ENCODE data around the gene HOXD10. TPM values are rescaled to one million over a fixed set of nuclear protein-coding genes. Genes with fewer than 3 reads are reported as not detected.

Gene HOXD10
- total and polyA plus RNA-seq, 9 donors: 0.38 to 8.1 (median 1.1) TPM

GRCh38 chr2:176165370-176166050 lies 48.9 kb downstream of the HOXD10 start:
- Histone ChIP-seq H3K36me3 (no peaks in the 10 kb centered on the region), H3K9me3 (peaks cover 0 to 4% of the 10 kb centered on the region in 2 donors), H3K4me3 (peak overlapping the region; percentile 22), H3K4me1 (ENCODE audit: insufficient read depth) (peaks cover 3% of the 10 kb centered on the region), H3K27ac (peak overlapping the region in 1 of 2 donors; percentile 25), H3K27me3 (no peaks in the 10 kb centered on the region)
- TF ChIP-seq, protein P1, sequence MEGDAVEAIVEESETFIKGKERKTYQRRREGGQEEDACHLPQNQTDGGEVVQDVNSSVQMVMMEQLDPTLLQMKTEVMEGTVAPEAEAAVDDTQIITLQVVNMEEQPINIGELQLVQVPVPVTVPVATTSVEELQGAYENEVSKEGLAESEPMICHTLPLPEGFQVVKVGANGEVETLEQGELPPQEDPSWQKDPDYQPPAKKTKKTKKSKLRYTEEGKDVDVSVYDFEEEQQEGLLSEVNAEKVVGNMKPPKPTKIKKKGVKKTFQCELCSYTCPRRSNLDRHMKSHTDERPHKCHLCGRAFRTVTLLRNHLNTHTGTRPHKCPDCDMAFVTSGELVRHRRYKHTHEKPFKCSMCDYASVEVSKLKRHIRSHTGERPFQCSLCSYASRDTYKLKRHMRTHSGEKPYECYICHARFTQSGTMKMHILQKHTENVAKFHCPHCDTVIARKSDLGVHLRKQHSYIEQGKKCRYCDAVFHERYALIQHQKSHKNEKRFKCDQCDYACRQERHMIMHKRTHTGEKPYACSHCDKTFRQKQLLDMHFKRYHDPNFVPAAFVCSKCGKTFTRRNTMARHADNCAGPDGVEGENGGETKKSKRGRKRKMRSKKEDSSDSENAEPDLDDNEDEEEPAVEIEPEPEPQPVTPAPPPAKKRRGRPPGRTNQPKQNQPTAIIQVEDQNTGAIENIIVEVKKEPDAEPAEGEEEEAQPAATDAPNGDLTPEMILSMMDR (IDR thresholded peaks at IDR 0.05): no peak
- no peak for TF ChIP-seq EP300 (IDR thresholded peaks at IDR 0.05)
- no peak for TF ChIP-seq POLR2A (IDR thresholded peaks at IDR 0.05)
- 27 to 54% (median 35%) methylated on average over 26 of the region's 26 CpGs for WGBS, 3 donors
- intact Hi-C loops (cut with DNase I): no loop called here
- peak in 3 of 5 donors; percentile 47 to 63 (median 59) for DNase-seq

DNA sequence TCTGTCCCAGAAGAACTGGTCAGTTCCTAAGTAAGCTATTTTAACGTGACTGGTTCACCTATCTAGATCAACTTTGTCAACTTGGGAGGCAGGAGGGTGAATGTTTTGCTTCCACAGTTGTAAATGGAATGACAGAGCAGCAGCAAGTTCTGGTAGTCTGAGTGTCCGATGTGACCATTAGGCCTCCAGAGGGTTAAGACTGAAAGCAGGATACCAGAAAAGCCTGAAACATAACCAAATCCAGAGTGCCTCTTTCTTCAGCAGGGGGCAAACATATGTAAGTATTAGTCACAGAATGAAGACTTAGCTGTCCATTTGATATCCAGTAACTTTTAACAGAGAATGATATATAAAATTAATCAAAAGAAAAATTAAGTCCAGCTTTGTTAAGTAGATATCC lies 49.7 kb downstream of the HOXD10 start:
- Histone ChIP-seq H3K4me1 (ENCODE audit: insufficient read depth) (peaks cover 3% of the 10 kb centered on the region), H3K9me3 (peaks cover 0 to 4% of the 10 kb centered on the region in 2 donors), H3K27ac (no peak overlapping the region), H3K27me3 (no peaks in the 10 kb centered on the region), H3K36me3 (no peaks in the 10 kb centered on the region), H3K4me3 (no peak overlapping the region)
- no peak for DNase-seq
- TF ChIP-seq EP300 (IDR thresholded peaks at IDR 0.05) (no peak), POLR2A (IDR thresholded peaks at IDR 0.05) (no peak)
- TF ChIP-seq, protein P1 (IDR thresholded peaks at IDR 0.05): no peak
- intact Hi-C loops (cut with DNase I): no loop called here
- 61 to 75% (median 66%) methylated on average over 2 of the region's 2 CpGs for WGBS, 3 donors

- TF ChIP-seq, protein P1 (IDR thresholded peaks at IDR 0.05): no peak
- TF ChIP-seq EP300 (IDR thresholded peaks at IDR 0.05) (no peak), POLR2A (IDR thresholded peaks at IDR 0.05) (no peak)
- Histone ChIP-seq H3K27ac (no peak overlapping the region), H3K9me3 (peaks cover 0 to 4% of the 10 kb centered on the region in 2 donors), H3K4me3 (no peak overlapping the region), H3K36me3 (no peaks in the 10 kb centered on the region), H3K27me3 (no peaks in the 10 kb centered on the region), H3K4me1 (ENCODE audit: insufficient read depth) (peaks cover 3% of the 10 kb centered on the region)
- DNase-seq: no peak
- whole genome bisulfite sequencing, 3 donors: 39 to 69% (median 54%) methylated on average over 1 of the region's 1 CpG
- intact Hi-C loops (cut with DNase I): no loop called here
Measured at GRCh38 chr2:176167398-176167797, 50.8 kb downstream of the HOXD10 start.

GRCh38 chr2:176169181-176169580 lies 52.6 kb downstream of the HOXD10 start:
- Histone ChIP-seq H3K27me3 (no peaks in the 10 kb centered on the region), H3K27ac (no peak overlapping the region), H3K36me3 (no peaks in the 10 kb centered on the region), H3K9me3 (no peaks in the 10 kb centered on the region), H3K4me3 (no peak overlapping the region), H3K4me1 (ENCODE audit: insufficient read depth) (peaks cover 3% of the 10 kb centered on the region)
- WGBS, 3 donors: 80 to 89% (median 87%) methylated on average over 5 of the region's 5 CpGs
- intact Hi-C loops (cut with DNase I): no loop called here
- DNase-seq: no peak
- TF ChIP-seq POLR2A (IDR thresholded peaks at IDR 0.05): no peak
- no peak for TF ChIP-seq EP300 (IDR thresholded peaks at IDR 0.05)
- TF ChIP-seq, protein P1 (IDR thresholded peaks at IDR 0.05): no peak

MicroRNA genes within 50 kb of the gene (microRNA counts, 767-probe panel; counts per million panel counts)
- microRNA hsa-miR-10b-5p: 5,961 counts per million, percentile 97 among the panel's probes with 10 or more counts

Small RNAs within 50 kb of the gene (microRNA-seq; reads per million reads assigned to microRNA genes)
- 42,567 to 76,742 (median 57,286) reads per million in 3 donors for gene MIR10B

Small RNAs within 50 kb of the gene (small RNA-seq; reads per million reads assigned to genes)
- 520,437 reads per million, percentile 100 among the genes with 10 or more reads in this experiment for gene MIR10B

Other genes with a start within 250 kb of the HOXD10 start
- gene LNPK, start 114.5 kb upstream of the HOXD10 start, total RNA-seq: 10 to 100 TPM; 11.3 to 40.3 (median 29.6) TPM
- gene LNPK, start 114.5 kb upstream of the HOXD10 start, polyA plus RNA-seq: 10 to 100 TPM in 1 of 2 donors, 1 to 10 TPM in 1; 5.4 to 13.5 TPM
- gene EVX2, start 32.8 kb upstream of the HOXD10 start, total RNA-seq: not detected
- gene EVX2, start 32.8 kb upstream of the HOXD10 start, polyA plus RNA-seq: not detected
- not detected for gene HOXD13, start 24.1 kb upstream of the HOXD10 start, total RNA-seq
- not detected for gene HOXD13, start 24.1 kb upstream of the HOXD10 start, polyA plus RNA-seq
- not detected for gene HOXD12, start 17.0 kb upstream of the HOXD10 start, total RNA-seq
- gene HOXD12, start 17.0 kb upstream of the HOXD10 start, polyA plus RNA-seq: not detected
- 1 to 10 TPM in 2 of 7 donors, under 1 TPM in 1, not detected in 4; 0.61 to 1.3 (median 1.1) TPM for gene HOXD11, start 9.5 kb upstream of the HOXD10 start, total RNA-seq
- under 1 TPM; 0.07 to 0.48 TPM for gene HOXD11, start 9.5 kb upstream of the HOXD10 start, polyA plus RNA-seq
- gene HOXD9, start 5.9 kb downstream of the HOXD10 start, total RNA-seq: 10 to 100 TPM in 6 of 7 donors, 1 to 10 TPM in 1; 9.7 to 20.6 (median 12.8) TPM
- 10 to 100 TPM; 11.7 to 13.0 TPM for gene HOXD9, start 5.9 kb downstream of the HOXD10 start, polyA plus RNA-seq
- gene HOXD8, start 12.9 kb downstream of the HOXD10 start, total RNA-seq: 10 to 100 TPM; 29.2 to 46.8 (median 33.1) TPM
- gene HOXD8, start 12.9 kb downstream of the HOXD10 start, polyA plus RNA-seq: 10 to 100 TPM; 36.9 to 50.6 TPM
- gene HOXD4, start 34.8 kb downstream of the HOXD10 start, total RNA-seq: 10 to 100 TPM in 6 of 7 donors, 1 to 10 TPM in 1; 6.2 to 16.5 (median 12.7) TPM
- 10 to 100 TPM in 1 of 2 donors, 1 to 10 TPM in 1; 8.3 to 11.0 TPM for gene HOXD4, start 34.8 kb downstream of the HOXD10 start, polyA plus RNA-seq
- 10 to 100 TPM; 12.5 to 18.7 (median 16.5) TPM for gene HOXD3, start 40.5 kb downstream of the HOXD10 start, total RNA-seq
- 10 to 100 TPM in 1 of 2 donors, 1 to 10 TPM in 1; 6.7 to 10.1 TPM for gene HOXD3, start 40.5 kb downstream of the HOXD10 start, polyA plus RNA-seq
- 1 to 10 TPM in 1 of 7 donors, under 1 TPM in 6; 0.23 to 5.3 (median 0.52) TPM for gene HOXD1, start 71.9 kb downstream of the HOXD10 start, total RNA-seq
- under 1 TPM; 0.58 to 0.76 TPM for gene HOXD1, start 71.9 kb downstream of the HOXD10 start, polyA plus RNA-seq
- gene MTX2, start 152.7 kb downstream of the HOXD10 start, total RNA-seq: 10 to 100 TPM; 15.2 to 24.4 (median 18.4) TPM
- gene MTX2, start 152.7 kb downstream of the HOXD10 start, polyA plus RNA-seq: 10 to 100 TPM; 24.8 to 36.8 TPM

All from ovary (tissue), 9 donors.